ENCODE measurements around the gene OR2AT4. TPM values are rescaled to one million over a fixed set of nuclear protein-coding genes. Genes with fewer than 3 reads are reported as not detected.

Gene OR2AT4
- total RNA-seq: not detected in 2 replicates

DNA sequence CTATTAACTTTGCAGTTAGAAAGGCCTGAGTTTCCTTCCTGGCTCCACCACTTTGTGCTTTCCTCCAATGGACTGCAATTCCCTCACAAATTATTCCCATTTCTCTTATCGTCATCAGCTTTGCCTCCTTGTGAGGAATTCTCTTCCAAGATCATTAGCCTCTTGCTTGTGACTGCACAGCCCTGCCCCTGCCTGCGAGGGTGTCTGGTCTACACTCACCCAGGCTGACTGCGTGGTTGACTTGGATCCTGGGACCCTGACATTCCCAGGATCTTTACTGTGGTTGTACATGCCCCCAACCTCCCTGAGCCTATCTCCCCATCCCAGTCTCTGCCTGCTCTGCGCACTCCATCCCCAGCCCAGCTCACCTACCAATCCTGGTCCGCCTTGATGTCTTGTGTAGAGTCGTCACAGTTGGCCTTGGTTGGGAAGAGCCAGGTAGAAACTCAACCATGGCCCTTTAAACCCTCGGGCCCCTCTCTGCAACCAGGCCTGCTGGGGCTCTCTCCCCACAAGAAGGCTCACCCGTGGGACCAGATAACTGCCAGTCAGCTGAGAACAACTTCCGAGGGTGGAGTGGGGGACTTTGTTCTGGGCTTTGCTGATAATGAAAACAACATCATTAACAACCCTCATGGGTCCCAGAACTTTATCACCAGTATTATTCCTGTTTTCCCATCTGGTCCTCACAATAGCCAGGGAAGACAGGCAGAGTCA lies at the start of gene OR2AT4:
Gene OR2AT4 (minus strand): TSS at position 421 of the 717 bp plus-strand sequence.

Other genes with a start within 250 kb of the OR2AT4 start
- 5.2 and 10.8 TPM in 2 replicates for gene XRRA1, start 147.8 kb downstream of the OR2AT4 start, total RNA-seq
- gene SPCS2, start 147.6 kb downstream of the OR2AT4 start, total RNA-seq: 20.1 and 26.0 TPM in 2 replicates
- 7.0 and 8.1 TPM in 2 replicates for gene NEU3, start 107.9 kb downstream of the OR2AT4 start, total RNA-seq
- gene SLCO2B1, start 54.2 kb upstream of the OR2AT4 start, total RNA-seq: 0.06 and 0.13 TPM in 2 replicates
- not detected in 2 replicates for gene TPBGL, start 143.9 kb upstream of the OR2AT4 start, total RNA-seq

All from aortic smooth muscle cell (primary cell).